ENCODE measurements around the gene RHBDD2.

DNA sequence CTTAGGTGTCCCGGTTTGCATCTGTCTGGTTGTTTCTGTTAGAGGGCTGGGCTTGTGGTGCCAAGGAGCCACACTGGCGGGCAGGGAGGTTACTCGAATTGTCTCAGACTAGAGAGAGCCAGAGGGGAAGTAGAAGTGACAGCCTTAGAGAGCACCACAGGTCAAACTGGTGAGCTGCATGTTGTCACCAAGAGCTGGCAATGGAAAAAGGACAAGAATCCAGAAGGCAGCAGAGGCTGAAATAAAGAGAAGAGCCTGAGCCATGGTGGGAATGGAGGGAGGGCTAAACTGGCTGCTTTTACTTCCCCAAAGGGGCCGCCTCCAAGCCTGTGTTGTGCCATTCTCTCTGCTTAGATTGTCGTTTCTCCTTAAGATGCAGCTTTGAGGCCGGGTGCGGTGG is 31.1 kb upstream of the RHBDD2 start:
- TF ChIP-seq, protein P1, sequence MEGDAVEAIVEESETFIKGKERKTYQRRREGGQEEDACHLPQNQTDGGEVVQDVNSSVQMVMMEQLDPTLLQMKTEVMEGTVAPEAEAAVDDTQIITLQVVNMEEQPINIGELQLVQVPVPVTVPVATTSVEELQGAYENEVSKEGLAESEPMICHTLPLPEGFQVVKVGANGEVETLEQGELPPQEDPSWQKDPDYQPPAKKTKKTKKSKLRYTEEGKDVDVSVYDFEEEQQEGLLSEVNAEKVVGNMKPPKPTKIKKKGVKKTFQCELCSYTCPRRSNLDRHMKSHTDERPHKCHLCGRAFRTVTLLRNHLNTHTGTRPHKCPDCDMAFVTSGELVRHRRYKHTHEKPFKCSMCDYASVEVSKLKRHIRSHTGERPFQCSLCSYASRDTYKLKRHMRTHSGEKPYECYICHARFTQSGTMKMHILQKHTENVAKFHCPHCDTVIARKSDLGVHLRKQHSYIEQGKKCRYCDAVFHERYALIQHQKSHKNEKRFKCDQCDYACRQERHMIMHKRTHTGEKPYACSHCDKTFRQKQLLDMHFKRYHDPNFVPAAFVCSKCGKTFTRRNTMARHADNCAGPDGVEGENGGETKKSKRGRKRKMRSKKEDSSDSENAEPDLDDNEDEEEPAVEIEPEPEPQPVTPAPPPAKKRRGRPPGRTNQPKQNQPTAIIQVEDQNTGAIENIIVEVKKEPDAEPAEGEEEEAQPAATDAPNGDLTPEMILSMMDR (IDR thresholded peaks at IDR 0.05) = no peak
- no peak for TF ChIP-seq POLR2A (IDR thresholded peaks at IDR 0.05)
